NB4 (cell line): ENCODE measurements around the gene MAN1A1.
A peak's percentile ranks its signal among the peaks of the same experiment; 100 is the strongest.

Source experiments
- DNase-seq: peaks from one replicate; pipeline ENCODE4 v3.0.0; 2010; ENCODE audit warnings: low read depth
- H3K4me3 ChIP-seq: one replicate; pipeline ENCODE4 v1.5.1; 2011; ENCODE audit warnings: mild to moderate bottlenecking, low read depth, low read length, moderate library complexity
- MYC ChIP-seq: IDR thresholded peaks from 2 replicates; pipeline ENCODE4 v1.6.1; 2011; ENCODE audit warnings: low read depth, low read length
- POLR2A ChIP-seq: IDR thresholded peaks from 2 replicates; pipeline ENCODE4 v1.6.1; 2011; ENCODE audit warnings: mild to moderate bottlenecking; ENCODE audit not compliant: insufficient read length; ENCODE audit errors: extremely low read depth
- TF ChIP-seq, protein P1 (sequence below): IDR thresholded peaks from 2 replicates; pipeline ENCODE4 v1.6.1; 2011; ENCODE audit warnings: low read depth, low read length
- TF ChIP-seq, protein P2 (sequence below): IDR thresholded peaks from one replicate; pipeline ENCODE4 v1.5.1; 2012; ENCODE audit warnings: low read depth, low read length

The MAN1A1 gene

DNA sequence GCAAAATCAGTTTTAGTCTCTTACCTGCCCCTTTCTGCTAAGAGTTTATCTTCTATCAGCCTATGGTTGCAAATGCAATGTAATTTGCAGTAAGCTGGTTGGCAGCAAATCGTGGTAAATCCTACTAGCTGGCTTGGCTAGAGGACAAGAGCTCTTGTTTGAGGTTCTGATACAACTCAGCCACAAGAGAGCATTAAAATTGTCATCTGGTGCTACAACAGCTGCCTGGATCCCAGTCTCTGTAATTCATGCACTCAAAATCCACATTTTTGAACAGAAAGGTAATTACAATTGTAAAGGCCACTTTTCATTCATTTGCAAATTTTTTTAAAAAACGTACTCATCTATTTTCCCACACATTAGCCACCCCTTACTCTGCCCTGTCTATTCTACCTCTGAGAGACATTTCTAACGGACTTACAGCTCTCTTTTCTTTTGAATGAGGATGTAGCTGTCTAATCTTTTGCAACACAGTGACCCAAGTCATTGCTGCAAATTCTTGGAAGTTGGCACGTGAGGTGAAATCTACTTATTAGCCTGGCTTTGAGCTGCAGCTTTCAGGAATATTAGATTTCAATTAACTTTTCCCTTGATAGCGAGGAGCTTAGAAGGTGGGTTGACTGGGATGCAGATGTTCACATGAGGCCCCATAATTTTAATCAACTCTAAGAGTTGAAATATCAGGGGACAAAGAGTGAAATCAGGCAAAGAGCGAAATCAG lies 217.1 kb downstream of the MAN1A1 start:
- DNase-seq, result no peak
- TF ChIP-seq POLR2A, result no peak
- TF ChIP-seq, protein P1, sequence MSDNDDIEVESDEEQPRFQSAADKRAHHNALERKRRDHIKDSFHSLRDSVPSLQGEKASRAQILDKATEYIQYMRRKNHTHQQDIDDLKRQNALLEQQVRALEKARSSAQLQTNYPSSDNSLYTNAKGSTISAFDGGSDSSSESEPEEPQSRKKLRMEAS, result no peak
- no peak for TF ChIP-seq MYC
- TF ChIP-seq, protein P2, sequence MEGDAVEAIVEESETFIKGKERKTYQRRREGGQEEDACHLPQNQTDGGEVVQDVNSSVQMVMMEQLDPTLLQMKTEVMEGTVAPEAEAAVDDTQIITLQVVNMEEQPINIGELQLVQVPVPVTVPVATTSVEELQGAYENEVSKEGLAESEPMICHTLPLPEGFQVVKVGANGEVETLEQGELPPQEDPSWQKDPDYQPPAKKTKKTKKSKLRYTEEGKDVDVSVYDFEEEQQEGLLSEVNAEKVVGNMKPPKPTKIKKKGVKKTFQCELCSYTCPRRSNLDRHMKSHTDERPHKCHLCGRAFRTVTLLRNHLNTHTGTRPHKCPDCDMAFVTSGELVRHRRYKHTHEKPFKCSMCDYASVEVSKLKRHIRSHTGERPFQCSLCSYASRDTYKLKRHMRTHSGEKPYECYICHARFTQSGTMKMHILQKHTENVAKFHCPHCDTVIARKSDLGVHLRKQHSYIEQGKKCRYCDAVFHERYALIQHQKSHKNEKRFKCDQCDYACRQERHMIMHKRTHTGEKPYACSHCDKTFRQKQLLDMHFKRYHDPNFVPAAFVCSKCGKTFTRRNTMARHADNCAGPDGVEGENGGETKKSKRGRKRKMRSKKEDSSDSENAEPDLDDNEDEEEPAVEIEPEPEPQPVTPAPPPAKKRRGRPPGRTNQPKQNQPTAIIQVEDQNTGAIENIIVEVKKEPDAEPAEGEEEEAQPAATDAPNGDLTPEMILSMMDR, result no peak
- H3K4me3 ChIP-seq, result no peak overlapping the region

DNA sequence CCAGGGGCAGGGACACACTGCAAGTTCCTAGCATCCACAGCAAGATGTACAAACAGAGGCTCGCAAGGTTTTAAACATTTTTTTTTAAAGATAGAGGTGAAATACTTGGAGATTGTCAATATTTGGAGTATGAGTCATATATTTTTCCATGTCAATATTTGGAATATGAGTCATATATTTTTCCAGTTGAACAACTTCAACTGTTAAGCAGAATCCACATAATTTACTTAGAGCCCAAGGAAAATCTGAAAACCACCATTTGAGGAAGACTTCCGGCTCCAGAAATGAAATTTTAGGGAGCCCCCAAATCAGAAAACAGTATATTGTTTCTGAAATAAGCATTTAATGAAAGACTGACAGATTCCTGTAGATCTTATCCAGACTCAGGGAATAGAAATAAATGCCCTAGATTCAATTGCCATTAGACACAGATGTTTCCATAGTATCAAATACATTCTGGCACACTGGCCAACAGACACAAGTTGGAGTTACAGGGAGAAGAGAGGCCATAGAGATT lies 219.5 kb downstream of the MAN1A1 start:
- no peak overlapping the region for H3K4me3 ChIP-seq
- TF ChIP-seq, protein P1, result no peak
- TF ChIP-seq POLR2A (no peak), MYC (no peak)
- TF ChIP-seq, protein P2, result no peak
- no peak for DNase-seq

DNA sequence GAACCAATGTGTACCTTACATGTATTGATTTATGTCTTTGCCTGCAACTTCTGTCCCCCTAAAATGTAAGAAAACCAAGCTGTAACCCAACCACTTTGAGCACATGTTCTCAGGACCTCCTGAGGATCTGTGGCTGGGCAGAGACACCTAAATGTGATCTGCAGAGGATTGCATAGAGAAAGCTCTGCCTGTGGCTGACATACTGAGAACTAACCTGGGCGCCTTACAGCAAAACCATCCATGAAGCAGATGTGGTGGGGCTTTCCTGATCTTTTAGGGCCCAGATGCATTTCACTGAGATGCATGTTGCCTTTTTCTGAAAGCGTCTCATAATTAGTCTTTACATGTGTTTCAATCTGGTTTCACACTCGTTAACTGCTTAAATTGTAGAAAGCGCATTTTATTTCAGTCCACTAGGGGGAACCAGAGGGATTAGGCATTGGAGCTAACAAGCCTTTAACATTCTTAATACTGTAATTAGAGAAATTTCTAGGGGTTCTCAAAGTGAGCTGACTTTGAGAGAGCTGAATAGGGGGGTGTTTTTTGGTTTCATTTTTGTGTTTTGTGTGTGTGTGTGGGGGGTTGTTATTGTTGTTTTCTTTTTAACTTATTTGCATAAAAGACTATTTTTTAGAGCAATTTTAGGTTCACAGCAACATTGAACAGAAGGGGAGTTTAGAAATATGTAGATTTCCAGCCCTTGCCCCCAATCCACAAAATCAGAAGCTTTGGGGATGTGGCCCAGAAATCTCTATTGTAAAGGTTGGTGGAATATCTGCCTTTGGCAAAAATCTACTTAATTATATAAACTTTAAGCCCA lies 220.2 kb downstream of the MAN1A1 start:
- DNase-seq, result peak; percentile 75
- TF ChIP-seq, protein P2, result peak; percentile 81
- TF ChIP-seq POLR2A, result no peak
- no peak for TF ChIP-seq MYC
- H3K4me3 ChIP-seq, result no peak overlapping the region

DNA sequence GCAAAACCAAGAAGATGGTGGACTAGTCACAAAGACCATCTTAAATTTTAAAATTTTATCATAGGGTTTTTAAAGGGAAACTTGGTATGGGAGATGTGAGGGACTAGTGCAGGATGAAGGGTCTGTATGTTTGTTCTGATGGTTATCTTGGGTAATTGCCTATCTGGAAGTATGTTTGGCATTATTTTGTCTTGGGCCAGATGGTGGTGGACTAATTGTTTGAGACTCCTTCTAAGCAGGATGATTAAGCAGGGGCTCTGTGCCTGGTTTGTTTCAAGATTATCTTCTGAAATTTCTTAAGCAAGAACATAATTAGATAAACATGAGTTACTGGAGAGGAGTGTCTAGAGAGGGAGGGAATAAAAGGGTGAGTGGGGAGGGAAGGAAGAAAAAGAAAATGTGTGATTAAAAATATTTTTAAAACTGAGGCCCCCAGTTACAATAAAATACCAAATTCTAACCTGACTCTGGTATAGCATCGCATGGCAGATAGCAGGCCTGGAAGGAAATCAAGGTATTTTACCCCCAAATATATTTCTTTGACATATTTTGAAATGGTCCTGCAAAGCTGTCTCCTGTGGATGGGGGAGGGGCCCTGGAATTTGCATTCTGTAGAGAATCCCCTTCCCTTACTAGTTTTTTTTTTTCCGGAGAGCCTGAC lies 221.2 kb downstream of the MAN1A1 start:
- no peak for DNase-seq
- TF ChIP-seq, protein P1, result no peak
- TF ChIP-seq, protein P2, result no peak
- no peak for TF ChIP-seq POLR2A
- no peak for TF ChIP-seq MYC
- no peak overlapping the region for H3K4me3 ChIP-seq

DNA sequence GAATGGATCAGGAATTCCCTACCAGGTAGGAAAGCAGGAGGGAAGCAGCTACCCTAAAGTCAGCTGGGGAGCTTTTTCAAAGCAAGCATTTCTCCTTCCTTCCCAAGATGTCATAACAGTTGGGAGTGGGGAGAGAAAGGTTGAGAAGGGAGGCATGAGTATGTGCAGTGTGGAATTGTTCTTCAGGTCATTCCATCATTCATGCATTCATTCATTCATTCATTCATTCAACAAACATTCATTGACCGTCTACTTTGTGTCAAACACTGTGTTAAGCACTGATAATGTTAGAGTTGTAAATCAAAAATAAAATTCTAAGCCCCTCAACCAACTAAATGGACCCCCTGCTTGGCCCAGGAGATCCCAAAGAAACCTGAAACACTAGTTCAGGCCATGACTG lies 221.9 kb downstream of the MAN1A1 start:
- TF ChIP-seq, protein P1, result no peak
- TF ChIP-seq POLR2A, result no peak
- no peak for TF ChIP-seq MYC
- TF ChIP-seq, protein P2, result no peak

More for the DNA sequence above, 221.9 kb downstream of the MAN1A1 start:
- DNase-seq, result no peak
- H3K4me3 ChIP-seq, result no peak overlapping the region
